Prostate gland (tissue), 2 donors: ENCODE measurements around the gene SAT1.

Source experiments
- CTCF ChIP-seq, 4 experiments: fragments of 200-600 bp in 2 of 4; fragments of 450-650 bp in 2 of 4; sonication (generic) in 2 of 4; IDR thresholded peaks; 1 replicate in 3 of 4; 2 replicates in 1 of 4; pipeline ENCODE4 v1.5.1; 2016 to 2019; ENCODE audit warnings: antibody characterized with exemption in 4 of 4, mild to moderate bottlenecking in 2 of 4, moderate library complexity in 2 of 4
- POLR2A ChIP-seq: fragments of 450-650 bp; IDR thresholded peaks from one replicate; pipeline ENCODE4 v1.6.1; 2016; ENCODE audit warnings: antibody characterized with exemption, mild to moderate bottlenecking
- POLR2AphosphoS5 ChIP-seq: sonication (generic); formaldehyde crosslinking; IDR thresholded peaks from one replicate; pipeline ENCODE4 v1.6.1; 2017; ENCODE audit warnings: antibody characterized with exemption

DNA sequence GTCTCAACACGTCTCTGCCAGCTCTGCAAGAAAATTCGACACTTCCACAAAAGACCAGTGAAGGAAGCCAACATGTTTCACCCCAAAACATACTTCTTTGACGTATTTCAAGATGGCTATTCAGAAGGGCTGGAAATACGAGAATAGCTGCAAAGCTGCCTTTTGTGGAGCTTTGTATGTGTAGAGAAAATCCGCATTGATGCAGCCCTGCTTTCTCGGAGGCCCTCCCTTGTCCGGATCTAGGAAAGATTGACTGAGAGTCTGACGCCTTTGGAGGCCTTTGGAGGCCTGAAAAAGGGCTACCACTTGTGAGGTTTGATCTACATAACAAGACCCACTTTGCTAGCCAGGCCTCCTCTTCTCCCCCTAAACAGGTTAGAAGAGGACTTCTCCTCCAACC lies 12.2 kb downstream of the SAT1 start:
- TF ChIP-seq POLR2AphosphoS5 (no peak), CTCF (IDR thresholded peaks at IDR 0.05) (no peak), POLR2A (no peak)
